ENCODE measurements around the gene CCDC43. TPM values are rescaled to one million over a fixed set of nuclear protein-coding genes. Genes with fewer than 3 reads are reported as not detected.
A peak's percentile ranks its signal among the peaks of the same experiment; 100 is the strongest.
"Not testable (repeated sequence)": the region's sequence is repeated elsewhere in the genome, so short reads cannot be mapped to it uniquely, and the experiment has no call there.

CCDC43 gene
- total RNA-seq, 1 donor from 2014 or later, result 17.6 TPM

DNA sequence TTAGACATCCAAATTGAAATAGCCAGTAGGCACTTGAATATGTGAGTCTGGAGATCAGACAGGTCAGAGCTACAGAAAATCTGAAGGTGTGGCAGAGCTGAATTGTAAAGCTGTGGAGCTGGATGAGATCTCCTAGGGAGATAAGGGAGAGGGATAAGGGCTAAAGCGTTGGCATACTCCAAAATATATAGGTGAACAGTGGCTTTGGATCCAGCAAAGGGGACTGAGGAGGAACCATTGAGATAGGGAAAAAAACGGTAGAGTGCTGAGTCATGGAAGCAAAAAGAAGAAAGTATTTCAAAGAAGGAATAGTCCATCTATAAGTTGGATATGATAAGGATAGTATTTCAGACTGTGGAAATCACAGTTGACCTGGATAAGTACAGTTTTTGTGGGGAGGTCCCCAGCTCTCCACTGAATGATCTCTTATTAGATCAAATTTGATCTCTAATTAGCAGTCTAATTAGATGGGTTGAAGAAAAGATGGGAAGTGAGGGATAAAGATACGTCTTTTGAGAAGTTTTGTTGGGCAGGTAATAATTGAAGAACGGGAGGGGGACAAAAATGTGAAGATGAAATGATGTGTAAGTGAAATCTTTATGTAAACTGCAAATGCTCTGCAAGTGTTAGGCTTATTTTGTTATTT lies 18.3 kb upstream of the CCDC43 start:
- no peak for DNase-seq (ENCODE audit: extremely low spot score, unreplicated experiment)
- Mint-ChIP-seq H3K9me3 (ENCODE audit: unreplicated experiment) (no peaks in the 10 kb centered on the region), H3K4me3 (ENCODE audit: unreplicated experiment) (no peak overlapping the region), H3K27ac (ENCODE audit: unreplicated experiment) (no peak overlapping the region), H3K36me3 (ENCODE audit: unreplicated experiment) (no peaks in the 10 kb centered on the region), H3K27me3 (ENCODE audit: unreplicated experiment) (peaks cover 12% of the 10 kb centered on the region), H3K4me1 (ENCODE audit: unreplicated experiment) (peaks cover 6% of the 10 kb centered on the region)
- no peak for TF ChIP-seq CTCF (IDR thresholded peaks at IDR 0.05)

DNA sequence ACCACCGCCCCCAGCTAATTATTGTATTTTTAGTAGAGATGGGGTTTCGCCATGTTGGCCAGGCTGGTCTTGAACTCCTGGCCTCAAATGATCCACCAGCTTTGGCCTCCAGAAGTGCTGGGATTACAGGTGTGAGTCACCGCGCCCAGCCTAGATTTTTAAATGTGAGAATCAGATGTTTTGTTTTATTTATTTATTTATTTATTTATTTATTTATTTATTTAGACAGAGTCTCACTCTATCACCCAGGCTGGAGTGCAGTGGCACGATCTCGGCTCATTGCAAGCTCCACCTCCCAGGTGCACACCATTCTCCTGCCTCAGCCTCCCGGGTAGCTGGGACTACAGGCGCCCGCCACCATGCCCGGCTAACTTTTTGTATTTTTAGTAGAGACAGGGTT lies 10.7 kb upstream of the CCDC43 start:
- not testable (repeated sequence) for H3K4me1 Mint-ChIP-seq (ENCODE audit: unreplicated experiment); DNase-seq (ENCODE audit: extremely low spot score, unreplicated experiment)
- H3K27me3 Mint-ChIP-seq (ENCODE audit: unreplicated experiment), result peaks cover 11% of the 10 kb centered on the region

DNA sequence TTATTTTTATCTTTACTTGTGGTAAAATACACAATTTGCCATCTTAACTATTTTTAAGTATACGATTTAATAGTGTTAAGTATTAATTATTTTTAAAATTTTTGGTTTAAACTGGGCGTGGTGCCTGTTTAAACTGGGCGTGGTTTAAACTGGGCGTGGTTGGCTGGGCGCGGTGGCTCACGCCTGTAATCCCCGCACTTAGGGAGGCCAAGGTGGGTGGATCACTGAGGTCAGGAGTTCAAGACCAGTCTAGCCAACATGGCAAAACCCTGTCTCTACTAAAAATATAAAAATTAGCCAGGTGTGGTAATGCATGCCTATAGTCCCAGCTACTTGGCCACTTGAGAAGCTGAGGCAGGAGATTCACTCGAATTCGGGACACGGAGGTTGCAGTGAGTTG lies 4.0 kb upstream of the CCDC43 start:
- no peak for TF ChIP-seq CTCF (IDR thresholded peaks at IDR 0.05)
- DNase-seq (ENCODE audit: extremely low spot score, unreplicated experiment), result no peak
- Mint-ChIP-seq H3K4me3 (ENCODE audit: unreplicated experiment) (no peak overlapping the region), H3K27ac (ENCODE audit: unreplicated experiment) (no peak overlapping the region), H3K27me3 (ENCODE audit: unreplicated experiment) (no peaks in the 10 kb centered on the region), H3K4me1 (ENCODE audit: unreplicated experiment) (peaks cover 14% of the 10 kb centered on the region), H3K9me3 (ENCODE audit: unreplicated experiment) (no peaks in the 10 kb centered on the region), H3K36me3 (ENCODE audit: unreplicated experiment) (no peaks in the 10 kb centered on the region)

More for the DNA sequence above, 10.7 kb upstream of the CCDC43 start:
- not testable (repeated sequence) for H3K36me3 Mint-ChIP-seq (ENCODE audit: unreplicated experiment); H3K4me3 Mint-ChIP-seq (ENCODE audit: unreplicated experiment); H3K9me3 Mint-ChIP-seq (ENCODE audit: unreplicated experiment); H3K27ac Mint-ChIP-seq (ENCODE audit: unreplicated experiment)

- Mint-ChIP-seq H3K4me1 (ENCODE audit: unreplicated experiment) (peaks cover 17% of the 10 kb centered on the region), H3K4me3 (ENCODE audit: unreplicated experiment) (peak overlapping the region; percentile 99)
- H3K9me3 Mint-ChIP-seq (ENCODE audit: unreplicated experiment); H3K36me3 Mint-ChIP-seq (ENCODE audit: unreplicated experiment); DNase-seq (ENCODE audit: extremely low spot score, unreplicated experiment); H3K27me3 Mint-ChIP-seq (ENCODE audit: unreplicated experiment); H3K27ac Mint-ChIP-seq (ENCODE audit: unreplicated experiment): not testable (repeated sequence)
Measured at GRCh38 chr17:44690746-44691306, 1.2 kb upstream of the CCDC43 start.

- no peaks in the 10 kb centered on the region for H3K27me3 Mint-ChIP-seq (ENCODE audit: unreplicated experiment)
- H3K27ac Mint-ChIP-seq (ENCODE audit: unreplicated experiment), result peak overlapping the region; percentile 92
- H3K4me3 Mint-ChIP-seq (ENCODE audit: unreplicated experiment), result peak overlapping the region; percentile 99
- no peaks in the 10 kb centered on the region for H3K9me3 Mint-ChIP-seq (ENCODE audit: unreplicated experiment)
- no peak for DNase-seq (ENCODE audit: extremely low spot score, unreplicated experiment)
- H3K4me1 Mint-ChIP-seq (ENCODE audit: unreplicated experiment), result peaks cover 17% of the 10 kb centered on the region
- TF ChIP-seq CTCF (IDR thresholded peaks at IDR 0.05), result no peak
- peaks cover 9% of the 10 kb centered on the region for H3K36me3 Mint-ChIP-seq (ENCODE audit: unreplicated experiment)
Measured at GRCh38 chr17:44688675-44689476, 700 bp downstream of the CCDC43 start.

DNA sequence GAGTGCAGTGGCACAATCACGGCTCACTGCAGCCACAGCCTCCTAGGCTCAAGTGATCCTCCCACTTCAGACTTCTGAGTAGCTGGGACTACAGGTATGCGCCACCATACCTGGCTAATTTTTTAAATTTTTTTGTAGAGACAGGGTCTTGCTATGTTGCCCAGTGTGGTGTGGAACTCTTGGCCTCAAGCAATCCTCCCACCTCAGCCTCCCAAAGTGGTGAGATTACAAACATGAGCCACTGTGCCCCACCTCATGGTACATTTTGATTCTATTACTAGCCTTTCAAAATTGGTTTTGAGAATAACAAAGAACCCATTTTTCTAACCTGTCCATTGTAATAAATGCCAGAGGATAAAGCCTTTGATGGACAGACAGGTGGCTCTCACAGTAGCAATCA lies 1.4 kb downstream of the CCDC43 start:
- Mint-ChIP-seq H3K36me3 (ENCODE audit: unreplicated experiment) (peaks cover 15% of the 10 kb centered on the region), H3K27ac (ENCODE audit: unreplicated experiment) (no peak overlapping the region), H3K27me3 (ENCODE audit: unreplicated experiment) (no peaks in the 10 kb centered on the region), H3K9me3 (ENCODE audit: unreplicated experiment) (no peaks in the 10 kb centered on the region), H3K4me1 (ENCODE audit: unreplicated experiment) (peaks cover 17% of the 10 kb centered on the region), H3K4me3 (ENCODE audit: unreplicated experiment) (peak overlapping the region; percentile 99)
- no peak for TF ChIP-seq CTCF (IDR thresholded peaks at IDR 0.05)
- DNase-seq (ENCODE audit: extremely low spot score, unreplicated experiment), result no peak
